BJ (cell line): ENCODE data around the gene CALD1. TPM values are rescaled to one million over a fixed set of nuclear protein-coding genes. Genes with fewer than 3 reads are reported as not detected.

Source experiments
- CTCF ChIA-PET: fragments of 350-600 bp; formaldehyde crosslinking; extraction: SDS; loops from one replicate; lab custom pipeline; 2021; ENCODE audit warnings: antibody characterized with exemption, inconsistent platforms; lab: Yijun Ruan, JAX
- POLR2A ChIA-PET: fragments of 300-600 bp; sonication (Branson Sonifier 250); formaldehyde crosslinking; extraction: SDS; loops from one replicate; lab custom pipeline; 2021; ENCODE audit warnings: antibody characterized with exemption; lab: Charles Lee
- DNase-seq: peaks from one replicate; pipeline ENCODE4 v3.0.0-alpha.2; 2011; ENCODE audit warnings: low read depth
- H3K27me3 ChIP-seq: 2 replicates; pipeline ENCODE4 v1.6.0; 2011; ENCODE audit warnings: low read length; ENCODE audit not compliant: control insufficient read depth, insufficient read depth
- H3K36me3 ChIP-seq: 2 replicates; pipeline ENCODE4 v1.5.1; 2011; ENCODE audit warnings: low read length; ENCODE audit not compliant: control insufficient read depth, insufficient read depth
- H3K4me3 ChIP-seq: 2 replicates; pipeline ENCODE4 v1.5.1; 2011; ENCODE audit warnings: low read depth, mild to moderate bottlenecking, control low read depth, low read length
- polyA minus RNA-seq: library from RNA; depleted of rRNA, polyadenylated mRNA; stranded (reverse); fragments of >200 nt; gene quantifications from 2 replicates; pipeline ENCODE4 v1.2.3, GENCODE V29; 2011; rRNA and poly(A)+ RNA removed
- polyA plus RNA-seq: library from polyadenylated mRNA; depleted of rRNA; stranded (reverse); fragments of >200 nt; gene quantifications from 2 replicates; pipeline ENCODE4 v1.2.3, GENCODE V29; 2011; rRNA removed
- TF ChIP-seq, protein P1 (sequence below): IDR thresholded peaks from 2 replicates; pipeline ENCODE4 v1.5.1; 2011; ENCODE audit warnings: low read depth, mild to moderate bottlenecking, control low read depth, inconsistent platforms, low read length, moderate library complexity; ENCODE audit not compliant: insufficient read depth

CALD1 gene, protein sequence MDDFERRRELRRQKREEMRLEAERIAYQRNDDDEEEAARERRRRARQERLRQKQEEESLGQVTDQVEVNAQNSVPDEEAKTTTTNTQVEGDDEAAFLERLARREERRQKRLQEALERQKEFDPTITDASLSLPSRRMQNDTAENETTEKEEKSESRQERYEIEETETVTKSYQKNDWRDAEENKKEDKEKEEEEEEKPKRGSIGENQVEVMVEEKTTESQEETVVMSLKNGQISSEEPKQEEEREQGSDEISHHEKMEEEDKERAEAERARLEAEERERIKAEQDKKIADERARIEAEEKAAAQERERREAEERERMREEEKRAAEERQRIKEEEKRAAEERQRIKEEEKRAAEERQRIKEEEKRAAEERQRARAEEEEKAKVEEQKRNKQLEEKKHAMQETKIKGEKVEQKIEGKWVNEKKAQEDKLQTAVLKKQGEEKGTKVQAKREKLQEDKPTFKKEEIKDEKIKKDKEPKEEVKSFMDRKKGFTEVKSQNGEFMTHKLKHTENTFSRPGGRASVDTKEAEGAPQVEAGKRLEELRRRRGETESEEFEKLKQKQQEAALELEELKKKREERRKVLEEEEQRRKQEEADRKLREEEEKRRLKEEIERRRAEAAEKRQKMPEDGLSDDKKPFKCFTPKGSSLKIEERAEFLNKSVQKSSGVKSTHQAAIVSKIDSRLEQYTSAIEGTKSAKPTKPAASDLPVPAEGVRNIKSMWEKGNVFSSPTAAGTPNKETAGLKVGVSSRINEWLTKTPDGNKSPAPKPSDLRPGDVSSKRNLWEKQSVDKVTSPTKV
- 1,629 and 1,746 TPM in 2 replicates for polyA plus RNA-seq
- polyA minus RNA-seq = 495 and 504 TPM in 2 replicates

DNA sequence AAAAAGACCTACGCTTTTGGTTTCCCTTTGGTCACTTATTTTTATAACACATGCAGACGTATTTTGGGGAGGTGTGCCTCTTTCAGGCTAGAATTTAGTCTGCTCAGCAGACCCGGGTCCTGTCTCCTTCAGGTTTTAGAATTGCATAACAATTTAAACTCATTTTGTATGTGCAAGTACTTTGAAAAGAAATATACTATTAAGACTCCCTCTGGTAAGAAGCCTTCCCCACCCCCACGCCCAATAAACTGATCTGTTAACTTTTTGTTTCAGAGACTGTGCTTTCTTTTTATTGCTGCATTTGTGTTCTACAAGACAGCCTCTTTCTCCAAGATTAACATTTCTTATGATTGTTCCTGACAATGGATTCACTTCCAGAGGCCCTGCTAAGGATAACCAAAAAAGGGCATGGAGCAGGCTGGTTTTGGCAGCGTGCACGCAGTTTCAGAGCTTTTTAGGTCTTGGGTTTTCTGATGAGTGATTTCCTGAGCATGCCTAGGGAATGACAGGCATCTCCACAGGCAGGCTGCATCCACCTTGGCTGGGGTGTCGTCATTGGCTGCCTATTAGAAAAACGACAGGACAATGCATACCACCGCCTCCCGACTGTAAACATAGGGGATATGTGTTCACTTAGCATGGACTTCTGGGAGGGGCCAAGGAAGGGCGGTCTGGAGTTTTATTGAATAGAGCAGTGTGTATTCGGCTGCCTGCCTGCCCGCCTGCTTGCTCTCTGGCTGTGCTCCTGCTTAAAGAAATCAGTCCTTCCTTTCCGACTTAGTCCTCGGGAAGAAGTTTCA is at the start of gene CALD1:
Gene CALD1 (plus strand): TSS at position 694 of the 800 bp plus-strand sequence. CDS start 88,100 bp downstream, outside the sequence.
- POLR2A ChIA-PET = interaction anchor here (0.6 to 2.7 kb wide), 14 partner anchors 11 to 134 kb away, joined by 3 to 33 read pairs (median 5); no protein-coding TSS in a partner anchor
- peak; percentile 99 for DNase-seq
- TF ChIP-seq, protein P1, sequence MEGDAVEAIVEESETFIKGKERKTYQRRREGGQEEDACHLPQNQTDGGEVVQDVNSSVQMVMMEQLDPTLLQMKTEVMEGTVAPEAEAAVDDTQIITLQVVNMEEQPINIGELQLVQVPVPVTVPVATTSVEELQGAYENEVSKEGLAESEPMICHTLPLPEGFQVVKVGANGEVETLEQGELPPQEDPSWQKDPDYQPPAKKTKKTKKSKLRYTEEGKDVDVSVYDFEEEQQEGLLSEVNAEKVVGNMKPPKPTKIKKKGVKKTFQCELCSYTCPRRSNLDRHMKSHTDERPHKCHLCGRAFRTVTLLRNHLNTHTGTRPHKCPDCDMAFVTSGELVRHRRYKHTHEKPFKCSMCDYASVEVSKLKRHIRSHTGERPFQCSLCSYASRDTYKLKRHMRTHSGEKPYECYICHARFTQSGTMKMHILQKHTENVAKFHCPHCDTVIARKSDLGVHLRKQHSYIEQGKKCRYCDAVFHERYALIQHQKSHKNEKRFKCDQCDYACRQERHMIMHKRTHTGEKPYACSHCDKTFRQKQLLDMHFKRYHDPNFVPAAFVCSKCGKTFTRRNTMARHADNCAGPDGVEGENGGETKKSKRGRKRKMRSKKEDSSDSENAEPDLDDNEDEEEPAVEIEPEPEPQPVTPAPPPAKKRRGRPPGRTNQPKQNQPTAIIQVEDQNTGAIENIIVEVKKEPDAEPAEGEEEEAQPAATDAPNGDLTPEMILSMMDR = no peak
- CTCF ChIA-PET = interaction anchor here (0.8 to 1.4 kb wide), 6 partner anchors 17 to 93 kb away, joined by 3 to 5 read pairs (median 4); no protein-coding TSS in a partner anchor
- Histone ChIP-seq H3K27me3 (no peaks in the 10 kb centered on the region), H3K4me3 (peak within 1 kb of the TSS; percentile 55), H3K36me3 (peaks cover 6% of the 10 kb centered on the region; the same call in 1 of the 2 replicates)

DNA sequence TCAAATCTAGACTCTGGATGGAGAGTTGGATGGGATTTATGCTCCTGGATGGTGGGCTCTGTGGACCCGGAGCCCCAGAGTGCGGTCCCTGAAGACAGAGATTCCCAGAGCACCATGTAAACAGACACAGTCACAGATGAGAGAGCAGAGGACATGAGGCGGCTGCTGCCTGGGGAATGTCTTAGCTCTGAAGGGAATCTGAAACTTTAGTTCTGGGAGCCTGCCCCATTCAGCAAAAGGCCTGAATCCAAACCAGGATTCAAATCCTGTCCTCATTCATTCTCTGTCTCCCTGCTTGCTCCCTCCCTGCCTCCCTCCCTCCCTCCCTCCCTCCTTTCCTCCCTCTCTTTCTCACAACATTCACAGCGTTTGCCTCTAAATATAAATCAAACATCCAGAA is 49.5 kb upstream of the CALD1 start:
- ChIA-PET POLR2A (interaction anchor here (0.6 to 1.5 kb wide), 2 partner anchors 37 to 40 kb away, joined by 3 to 5 read pairs; no protein-coding TSS in a partner anchor), CTCF (interaction anchor here (0.6 to 5.7 kb wide), 5 partner anchors 9 to 40 kb away, joined by 3 to 27 read pairs (median 4); no protein-coding TSS in a partner anchor)
- no peak for DNase-seq
- Histone ChIP-seq H3K27me3 (no peaks in the 10 kb centered on the region), H3K36me3 (no peaks in the 10 kb centered on the region), H3K4me3 (no peak overlapping the region)
- TF ChIP-seq, protein P1 = no peak

DNA sequence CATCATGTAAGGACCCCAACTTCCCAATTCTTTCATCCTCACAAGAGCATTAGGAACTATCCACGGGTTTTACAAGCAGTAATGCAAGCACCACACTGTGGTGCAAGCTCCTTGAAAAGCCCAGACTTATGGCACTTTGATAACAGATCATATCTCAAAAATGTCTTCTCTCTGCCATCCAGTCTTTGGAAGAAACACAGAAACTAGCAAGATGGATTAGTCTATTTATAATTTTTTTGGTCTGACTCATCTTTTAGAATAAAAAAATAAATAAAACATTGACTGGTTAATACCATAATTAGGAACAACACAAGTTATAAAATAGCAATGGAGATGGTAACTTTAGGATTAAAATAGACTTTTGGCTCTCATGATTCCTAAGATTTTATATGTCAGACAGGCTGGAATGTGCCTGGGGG is 49.0 kb upstream of the CALD1 start:
- Histone ChIP-seq H3K36me3 (no peaks in the 10 kb centered on the region), H3K27me3 (no peaks in the 10 kb centered on the region), H3K4me3 (no peak overlapping the region)
- POLR2A ChIA-PET = interaction anchor here (1.5 kb wide), 1 partner anchor 37 kb away, joined by 3 read pairs; no protein-coding TSS in a partner anchor
- DNase-seq = peak; percentile 56
- TF ChIP-seq, protein P1 = no peak
- CTCF ChIA-PET = interaction anchor here (0.6 to 5.7 kb wide), 6 partner anchors 9 to 40 kb away, joined by 3 to 27 read pairs (median 4); no protein-coding TSS in a partner anchor

DNA sequence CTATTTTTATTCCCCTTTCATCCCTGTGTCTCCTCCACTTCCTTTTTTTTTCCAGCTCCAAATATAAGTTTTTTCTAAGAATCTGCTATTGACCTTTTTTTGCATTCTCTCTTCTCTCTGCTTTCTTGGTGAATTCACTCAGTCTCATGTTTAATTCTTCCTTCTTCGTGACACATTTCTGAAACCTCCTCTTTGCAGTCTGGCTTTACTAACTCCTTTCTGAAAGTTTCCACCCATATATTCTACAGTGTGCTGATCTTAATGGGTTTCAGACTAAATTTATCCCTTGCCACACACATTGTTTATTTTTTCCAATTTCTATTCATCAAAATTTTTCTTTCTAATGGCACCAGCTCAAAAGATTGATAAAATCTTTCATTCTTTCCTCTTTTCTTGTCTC is 47.8 kb upstream of the CALD1 start:
- POLR2A ChIA-PET = no interaction called here

More for the DNA sequence above, 47.8 kb upstream of the CALD1 start:
- TF ChIP-seq, protein P1 = no peak
- no peak for DNase-seq
- CTCF ChIA-PET = interaction anchor here (0.8 to 1.7 kb wide), 3 partner anchors 23 to 35 kb away, joined by 3 to 5 read pairs (median 4); no protein-coding TSS in a partner anchor
- H3K36me3 ChIP-seq = no peaks in the 10 kb centered on the region
- no peak overlapping the region for H3K4me3 ChIP-seq
- H3K27me3 ChIP-seq = no peaks in the 10 kb centered on the region
